Parathyroid adenoma (tissue), 2 donors: ENCODE data around the gene OR2K2.

Experiments used
- H2AFZ ChIP-seq: fragments of 300-600 bp; sonication (generic); one replicate; pipeline ENCODE4 v1.7.0; 2017; ENCODE audit warnings: antibody characterized with exemption, mild to moderate bottlenecking
- H3K27ac ChIP-seq: fragments of 300-600 bp; sonication (generic); one replicate; pipeline ENCODE4 v1.7.0; 2017
- H3K27me3 ChIP-seq: fragments of 300-600 bp; sonication (generic); one replicate; pipeline ENCODE4 v1.7.0; 2017; ENCODE audit warnings: low read length; ENCODE audit not compliant: control insufficient read depth, insufficient read depth
- H3K36me3 ChIP-seq: fragments of 300-600 bp; sonication (generic); one replicate; pipeline ENCODE4 v1.7.0; 2017; ENCODE audit warnings: low read length; ENCODE audit not compliant: control insufficient read depth, insufficient read depth
- H3K4me1 ChIP-seq: fragments of 300-600 bp; sonication (generic); one replicate; pipeline ENCODE4 v1.7.0; 2017; ENCODE audit warnings: control low read depth
- H3K4me2 ChIP-seq: fragments of 300-600 bp; sonication (generic); one replicate; pipeline ENCODE4 v1.7.0; 2017; ENCODE audit warnings: low read length
- H3K4me3 ChIP-seq: fragments of 300-600 bp; sonication (generic); one replicate; pipeline ENCODE4 v1.7.0; 2017; ENCODE audit warnings: low read depth, low read length
- H3K79me2 ChIP-seq: fragments of 300-600 bp; sonication (generic); one replicate; pipeline ENCODE4 v1.7.0; 2017; ENCODE audit warnings: control low read depth
- H3K9ac ChIP-seq: fragments of 300-600 bp; sonication (generic); one replicate; pipeline ENCODE4 v1.7.0; 2017; ENCODE audit warnings: mild to moderate bottlenecking
- H3K9me3 ChIP-seq: fragments of 300-600 bp; sonication (generic); one replicate; pipeline ENCODE4 v1.7.0; 2017; ENCODE audit warnings: low read length; ENCODE audit not compliant: control insufficient read depth
- TF ChIP-seq, protein P1 (sequence below): fragments of 300-600 bp; sonication (generic); IDR thresholded peaks from one replicate; pipeline ENCODE4 v1.7.0; 2017; ENCODE audit warnings: antibody characterized with exemption, mild to moderate bottlenecking
- donor health status: primary hyperparathyroidism.

Gene OR2K2

DNA sequence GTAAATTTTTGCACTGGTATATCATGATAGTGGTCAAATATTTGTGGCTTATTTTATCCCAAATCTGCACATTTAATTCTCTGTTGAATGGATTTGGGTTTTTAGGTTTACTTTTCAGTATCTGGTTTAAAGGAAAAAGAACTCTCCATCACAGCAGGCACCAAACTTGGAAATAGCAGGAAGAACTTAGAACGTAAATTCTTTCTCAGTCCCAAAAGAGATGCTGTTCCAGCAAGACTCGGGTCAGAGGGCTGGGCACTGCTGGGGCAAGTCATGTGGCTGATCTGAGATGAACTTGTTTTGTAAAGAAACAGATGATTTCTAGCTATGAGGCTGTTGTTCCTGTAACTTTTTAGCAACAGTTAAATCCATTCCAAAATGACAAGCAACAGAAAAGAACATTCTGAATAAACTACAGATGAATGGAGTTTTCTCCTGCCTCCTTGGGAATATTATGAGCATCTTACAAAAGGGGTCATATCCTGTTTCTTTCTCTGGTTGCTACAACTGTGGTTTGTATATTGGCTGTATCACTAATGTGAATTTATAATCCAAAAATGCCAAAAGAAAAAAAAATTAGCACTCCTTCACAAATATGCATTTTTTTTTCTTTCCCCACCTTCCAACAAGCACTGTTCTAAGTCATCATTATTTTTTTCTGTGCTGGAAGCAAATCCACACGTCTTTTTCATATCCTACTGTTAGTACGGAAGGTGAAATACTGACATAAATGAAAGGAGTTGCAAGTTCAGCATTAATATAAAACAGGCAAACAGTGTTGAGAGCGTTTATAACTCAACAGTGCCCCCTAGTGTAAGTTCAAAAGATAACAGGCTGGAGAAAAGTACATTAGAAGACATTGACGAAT is 31.1 kb downstream of the OR2K2 start:
- Histone ChIP-seq H3K4me3 (no peak overlapping the region), H3K4me2 (no peak overlapping the region), H3K4me1 (no peaks in the 10 kb centered on the region), H3K9ac (no peak overlapping the region), H3K36me3 (no peaks in the 10 kb centered on the region), H3K27ac (no peak overlapping the region), H3K9me3 (no peaks in the 10 kb centered on the region), H2AFZ (no peak overlapping the region), H3K79me2 (no peaks in the 10 kb centered on the region), H3K27me3 (no peaks in the 10 kb centered on the region)
- TF ChIP-seq, protein P1, sequence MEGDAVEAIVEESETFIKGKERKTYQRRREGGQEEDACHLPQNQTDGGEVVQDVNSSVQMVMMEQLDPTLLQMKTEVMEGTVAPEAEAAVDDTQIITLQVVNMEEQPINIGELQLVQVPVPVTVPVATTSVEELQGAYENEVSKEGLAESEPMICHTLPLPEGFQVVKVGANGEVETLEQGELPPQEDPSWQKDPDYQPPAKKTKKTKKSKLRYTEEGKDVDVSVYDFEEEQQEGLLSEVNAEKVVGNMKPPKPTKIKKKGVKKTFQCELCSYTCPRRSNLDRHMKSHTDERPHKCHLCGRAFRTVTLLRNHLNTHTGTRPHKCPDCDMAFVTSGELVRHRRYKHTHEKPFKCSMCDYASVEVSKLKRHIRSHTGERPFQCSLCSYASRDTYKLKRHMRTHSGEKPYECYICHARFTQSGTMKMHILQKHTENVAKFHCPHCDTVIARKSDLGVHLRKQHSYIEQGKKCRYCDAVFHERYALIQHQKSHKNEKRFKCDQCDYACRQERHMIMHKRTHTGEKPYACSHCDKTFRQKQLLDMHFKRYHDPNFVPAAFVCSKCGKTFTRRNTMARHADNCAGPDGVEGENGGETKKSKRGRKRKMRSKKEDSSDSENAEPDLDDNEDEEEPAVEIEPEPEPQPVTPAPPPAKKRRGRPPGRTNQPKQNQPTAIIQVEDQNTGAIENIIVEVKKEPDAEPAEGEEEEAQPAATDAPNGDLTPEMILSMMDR: peak; percentile 37

DNA sequence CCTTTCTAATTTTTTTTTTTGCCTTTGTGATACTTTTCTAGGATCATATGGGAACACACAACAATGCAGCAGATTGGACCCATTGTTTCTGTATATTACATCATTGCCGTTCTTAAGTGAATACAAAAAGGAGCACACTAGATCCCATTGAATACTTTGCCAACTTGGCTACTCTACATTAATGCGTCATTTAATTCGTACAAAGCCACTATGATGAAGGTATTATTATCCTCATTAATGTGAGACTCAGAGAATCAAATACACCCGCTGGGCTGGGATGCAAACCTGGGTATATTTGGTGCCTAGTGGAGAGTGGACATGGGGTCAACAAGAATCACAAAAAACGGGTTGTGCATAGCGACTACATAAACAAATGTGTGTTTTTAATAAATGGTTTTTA is 31.9 kb downstream of the OR2K2 start:
- H3K4me2 ChIP-seq: no peak overlapping the region
- TF ChIP-seq, protein P1: no peak
- H3K36me3 ChIP-seq: no peaks in the 10 kb centered on the region
- no peaks in the 10 kb centered on the region for H3K79me2 ChIP-seq
- no peak overlapping the region for H2AFZ ChIP-seq
- H3K4me3 ChIP-seq: no peak overlapping the region
- H3K4me1 ChIP-seq: no peaks in the 10 kb centered on the region
- no peak overlapping the region for H3K27ac ChIP-seq
- no peak overlapping the region for H3K9ac ChIP-seq
- no peaks in the 10 kb centered on the region for H3K9me3 ChIP-seq
- no peaks in the 10 kb centered on the region for H3K27me3 ChIP-seq

DNA sequence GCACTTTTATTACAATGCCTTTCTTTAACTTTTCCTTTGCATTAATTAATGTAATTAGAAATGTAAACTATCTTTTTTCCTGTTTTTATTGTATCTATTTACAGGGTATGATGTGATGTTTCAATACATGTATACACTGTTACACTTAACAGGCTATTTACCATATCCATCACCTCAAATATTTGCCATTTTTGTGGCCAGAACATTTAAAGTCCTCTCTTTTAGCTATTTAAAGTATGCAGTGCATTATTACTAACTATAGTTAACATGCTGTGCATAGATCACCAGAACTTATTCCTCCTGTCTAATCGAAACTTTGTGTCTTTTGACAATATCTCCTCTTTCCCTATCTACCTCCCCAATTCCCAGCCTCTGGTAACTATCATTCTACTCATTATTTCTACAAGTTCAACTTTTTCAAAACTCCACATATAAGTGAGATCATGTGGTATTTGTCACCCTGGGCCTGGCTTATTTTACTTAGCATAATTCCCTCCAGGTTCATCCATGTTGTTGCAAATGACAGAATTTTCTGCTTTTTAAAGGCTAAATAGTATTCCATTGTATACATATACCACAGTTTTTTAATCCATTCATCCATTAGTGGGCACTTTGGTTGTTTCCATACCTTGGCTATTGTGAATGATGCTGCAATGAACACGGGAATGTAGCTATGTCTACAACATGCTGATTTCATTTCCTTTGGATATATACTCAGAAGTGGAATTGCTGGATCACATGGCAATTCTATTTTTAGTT is 32.8 kb downstream of the OR2K2 start:
- Histone ChIP-seq H2AFZ (no peak overlapping the region), H3K4me3 (no peak overlapping the region), H3K4me1 (no peaks in the 10 kb centered on the region), H3K27me3 (no peaks in the 10 kb centered on the region), H3K79me2 (no peaks in the 10 kb centered on the region), H3K9ac (no peak overlapping the region), H3K27ac (no peak overlapping the region), H3K9me3 (no peaks in the 10 kb centered on the region), H3K36me3 (no peaks in the 10 kb centered on the region), H3K4me2 (no peak overlapping the region)
- TF ChIP-seq, protein P1: no peak

DNA sequence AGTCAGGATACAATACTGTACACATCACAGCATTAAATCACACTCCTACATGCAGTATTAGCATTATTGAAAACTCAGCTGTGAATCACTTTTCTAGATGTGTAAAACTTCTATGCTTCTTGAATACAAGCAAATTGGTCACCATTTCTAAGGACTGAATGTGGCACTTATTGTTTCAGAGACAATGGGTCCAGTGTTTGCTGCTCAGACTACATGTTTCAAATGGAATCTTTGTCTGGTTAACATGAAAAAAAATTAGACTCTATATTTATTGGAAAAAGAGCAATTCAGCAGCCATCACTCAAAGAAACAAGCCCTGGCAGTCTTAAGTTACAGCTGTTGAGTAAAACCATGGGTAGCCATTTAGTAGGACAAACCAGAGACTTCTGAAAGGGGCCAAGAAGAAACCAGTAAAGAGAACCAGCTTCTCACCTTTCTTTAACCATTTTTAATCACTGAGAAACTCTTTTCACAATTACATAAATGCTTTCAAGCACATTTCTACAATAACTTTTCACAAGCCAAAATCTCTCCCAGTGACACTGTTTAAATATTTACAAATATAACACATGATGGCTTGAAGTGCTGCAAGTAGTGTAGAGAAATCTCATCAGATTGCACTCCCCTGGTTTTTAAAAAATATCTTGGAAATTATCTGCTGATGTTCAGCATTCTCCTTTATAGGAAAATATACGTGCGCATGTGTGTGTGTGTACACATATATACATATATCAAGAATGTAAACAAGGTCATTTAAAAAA is 35.2 kb downstream of the OR2K2 start:
- H3K4me1 ChIP-seq: no peaks in the 10 kb centered on the region
- no peak overlapping the region for H3K4me3 ChIP-seq
- H3K9me3 ChIP-seq: no peaks in the 10 kb centered on the region
- no peak overlapping the region for H2AFZ ChIP-seq
- H3K27me3 ChIP-seq: no peaks in the 10 kb centered on the region
- H3K27ac ChIP-seq: no peak overlapping the region
- TF ChIP-seq, protein P1: no peak
- H3K36me3 ChIP-seq: no peaks in the 10 kb centered on the region
- no peak overlapping the region for H3K9ac ChIP-seq
- H3K79me2 ChIP-seq: no peaks in the 10 kb centered on the region
- no peak overlapping the region for H3K4me2 ChIP-seq
